HEK293T (cell line): ENCODE measurements around the gene CASP10.
"Not testable (repeated sequence)": the region's sequence is repeated elsewhere in the genome, so short reads cannot be mapped to it uniquely, and the experiment has no call there.

Source experiments
- CTCF ChIA-PET: fragments of 350-600 bp; formaldehyde crosslinking; extraction: SDS; loops from one replicate; lab custom pipeline; 2021; ENCODE audit warnings: antibody characterized with exemption, inconsistent platforms; lab: Yijun Ruan, JAX
- POLR2A ChIA-PET: fragments of 350-600 bp; formaldehyde crosslinking; extraction: SDS; loops from one replicate; lab custom pipeline; 2020; ENCODE audit warnings: antibody characterized with exemption, inconsistent platforms; lab: Yijun Ruan, JAX
- DNase-seq: peaks from one replicate; pipeline ENCODE4 v3.0.0; 2012; ENCODE audit warnings: mixed read lengths; ENCODE audit errors: extremely low spot score
- ARNT ChIP-seq: fragments of 450-650 bp; IDR thresholded peaks from 2 replicates; pipeline ENCODE4 v1.6.1; 2017; ENCODE audit warnings: mild to moderate bottlenecking
- BHLHE40 ChIP-seq: fragments of 450-650 bp; IDR thresholded peaks from 2 replicates; pipeline ENCODE4 v1.6.1; 2016; ENCODE audit warnings: mild to moderate bottlenecking, moderate library complexity, borderline replicate concordance
- CTBP1 ChIP-seq: fragments of 450-650 bp; IDR thresholded peaks from 2 replicates; pipeline ENCODE4 v1.6.1; 2016; ENCODE audit warnings: borderline replicate concordance
- ELF4 ChIP-seq: fragments of 450-650 bp; IDR thresholded peaks from 2 replicates; pipeline ENCODE4 v1.6.1; 2017; ENCODE audit warnings: antibody characterized with exemption
- FOXA1 ChIP-seq: fragments of 450-650 bp; IDR thresholded peaks from 2 replicates; pipeline ENCODE4 v1.6.1; 2016; ENCODE audit warnings: mild to moderate bottlenecking
- FOXK2 ChIP-seq: fragments of 450-650 bp; IDR thresholded peaks from 2 replicates; pipeline ENCODE4 v1.6.1; 2016; ENCODE audit warnings: mild to moderate bottlenecking
- FOXM1 ChIP-seq: fragments of 450-650 bp; IDR thresholded peaks from 2 replicates; pipeline ENCODE4 v1.6.1; 2017; ENCODE audit warnings: mild to moderate bottlenecking, borderline replicate concordance
- HDGF ChIP-seq: fragments of 450-650 bp; IDR thresholded peaks from 2 replicates; pipeline ENCODE4 v1.6.1; 2017; ENCODE audit warnings: antibody characterized with exemption, borderline replicate concordance
- L3MBTL2 ChIP-seq: fragments of 450-650 bp; conservative IDR thresholded peaks from 2 replicates; pipeline ENCODE4 v1.6.1; 2016; ENCODE audit warnings: mild to moderate bottlenecking
- LEF1 ChIP-seq: fragments of 450-650 bp; IDR thresholded peaks from 2 replicates; pipeline ENCODE4 v1.6.1; 2017; ENCODE audit warnings: mild to moderate bottlenecking, borderline replicate concordance
- NFRKB ChIP-seq: fragments of 450-650 bp; IDR thresholded peaks from 2 replicates; pipeline ENCODE4 v1.6.1; 2016; ENCODE audit warnings: mild to moderate bottlenecking, moderate library complexity
- SP1 ChIP-seq: fragments of 450-650 bp; IDR thresholded peaks from 2 replicates; pipeline ENCODE4 v1.6.1; 2017
- SUZ12 ChIP-seq: fragments of 450-650 bp; IDR thresholded peaks from 2 replicates; pipeline ENCODE4 v1.6.1; 2016; ENCODE audit warnings: mild to moderate bottlenecking
- TARDBP ChIP-seq: fragments of 450-650 bp; IDR thresholded peaks from 2 replicates; pipeline ENCODE4 v1.6.1; 2016
- ZNF384 ChIP-seq: fragments of 450-650 bp; IDR thresholded peaks from 2 replicates; pipeline ENCODE4 v1.6.1; 2016
- TF ChIP-seq, protein P1 (sequence below): fragments of 450-650 bp; IDR thresholded peaks from 2 replicates; pipeline ENCODE4 v1.6.1; 2016

CASP10 gene

GRCh38 chr2:201139836-201140604, 42.9 kb upstream of the CASP10 start:
- DNase-seq = no peak
- no peak for TF ChIP-seq HDGF
- TF ChIP-seq ELF4 = no peak
- TF ChIP-seq LEF1 = no peak
- no peak for TF ChIP-seq ZNF384
- TF ChIP-seq NFRKB = no peak
- no peak for TF ChIP-seq TARDBP
- no peak for TF ChIP-seq SUZ12
- TF ChIP-seq, protein P1, sequence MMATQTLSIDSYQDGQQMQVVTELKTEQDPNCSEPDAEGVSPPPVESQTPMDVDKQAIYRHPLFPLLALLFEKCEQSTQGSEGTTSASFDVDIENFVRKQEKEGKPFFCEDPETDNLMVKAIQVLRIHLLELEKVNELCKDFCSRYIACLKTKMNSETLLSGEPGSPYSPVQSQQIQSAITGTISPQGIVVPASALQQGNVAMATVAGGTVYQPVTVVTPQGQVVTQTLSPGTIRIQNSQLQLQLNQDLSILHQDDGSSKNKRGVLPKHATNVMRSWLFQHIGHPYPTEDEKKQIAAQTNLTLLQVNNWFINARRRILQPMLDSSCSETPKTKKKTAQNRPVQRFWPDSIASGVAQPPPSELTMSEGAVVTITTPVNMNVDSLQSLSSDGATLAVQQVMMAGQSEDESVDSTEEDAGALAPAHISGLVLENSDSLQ = no peak
- no peak for TF ChIP-seq FOXM1
- TF ChIP-seq ARNT = no peak
- no peak for TF ChIP-seq FOXA1
- no peak for TF ChIP-seq CTBP1
- no peak for TF ChIP-seq L3MBTL2
- no peak for TF ChIP-seq SP1
- TF ChIP-seq FOXK2 = no peak
- no peak for TF ChIP-seq BHLHE40
- ChIA-PET CTCF (no interaction called here), POLR2A (no interaction called here)

GRCh38 chr2:201144101-201145051, 38.6 kb upstream of the CASP10 start:
- CTCF ChIA-PET = no interaction called here
- DNase-seq = no peak
- POLR2A ChIA-PET = interaction anchor here (1.6 kb wide), 1 partner anchor 28 kb away, joined by 4 read pairs; no protein-coding TSS in a partner anchor
- no peak for TF ChIP-seq ELF4
- TF ChIP-seq NFRKB = no peak
- no peak for TF ChIP-seq LEF1
- TF ChIP-seq TARDBP = no peak
- no peak for TF ChIP-seq FOXM1
- no peak for TF ChIP-seq ARNT
- TF ChIP-seq SP1 = no peak
- no peak for TF ChIP-seq SUZ12
- no peak for TF ChIP-seq HDGF
- TF ChIP-seq FOXK2 = no peak
- TF ChIP-seq FOXA1 = no peak
- no peak for TF ChIP-seq BHLHE40
- TF ChIP-seq CTBP1 = no peak
- TF ChIP-seq ZNF384 = no peak
- TF ChIP-seq, protein P1 = no peak
- no peak for TF ChIP-seq L3MBTL2

DNA sequence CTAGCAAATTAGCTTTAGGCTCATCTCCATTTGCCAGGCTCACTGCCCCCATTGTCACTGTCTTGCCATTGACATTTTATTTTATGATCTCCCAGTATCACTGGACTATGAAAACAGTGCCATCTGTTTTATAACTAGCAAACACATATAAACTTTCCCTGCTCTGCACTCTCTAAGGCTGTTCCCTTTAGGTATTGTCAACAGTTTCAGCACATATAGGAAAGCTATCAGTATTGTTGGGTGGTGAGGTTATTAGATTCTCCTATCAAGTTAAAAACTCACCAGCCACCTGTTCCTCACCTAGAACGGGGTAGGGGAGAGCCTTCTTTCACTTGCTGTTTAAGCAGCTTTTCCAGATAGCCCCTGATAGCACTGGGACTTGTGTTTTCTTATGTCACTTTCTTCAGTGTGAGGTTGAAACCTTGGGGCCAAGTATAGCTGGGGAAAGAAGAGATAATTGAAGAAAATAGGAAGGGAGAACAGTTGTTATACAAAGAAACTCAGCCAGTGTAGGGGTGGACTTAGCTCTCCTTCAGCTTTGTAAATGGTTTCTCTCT, 34.4 kb upstream of the CASP10 start:
- TF ChIP-seq TARDBP (no peak), FOXA1 (no peak), SUZ12 (no peak), NFRKB (no peak), BHLHE40 (no peak), L3MBTL2 (no peak), FOXK2 (no peak), ARNT (no peak), FOXM1 (no peak), ELF4 (no peak), LEF1 (no peak), SP1 (no peak), ZNF384 (no peak)
- TF ChIP-seq, protein P1 = no peak
- CTCF ChIA-PET = no interaction called here
- POLR2A ChIA-PET = no interaction called here
- DNase-seq = no peak

GRCh38 chr2:201149064-201149820, 33.7 kb upstream of the CASP10 start:
- no peak for DNase-seq
- TF ChIP-seq HDGF (no peak), SP1 (no peak), ZNF384 (no peak), LEF1 (no peak)
- ChIA-PET CTCF (no interaction called here), POLR2A (no interaction called here)

DNA sequence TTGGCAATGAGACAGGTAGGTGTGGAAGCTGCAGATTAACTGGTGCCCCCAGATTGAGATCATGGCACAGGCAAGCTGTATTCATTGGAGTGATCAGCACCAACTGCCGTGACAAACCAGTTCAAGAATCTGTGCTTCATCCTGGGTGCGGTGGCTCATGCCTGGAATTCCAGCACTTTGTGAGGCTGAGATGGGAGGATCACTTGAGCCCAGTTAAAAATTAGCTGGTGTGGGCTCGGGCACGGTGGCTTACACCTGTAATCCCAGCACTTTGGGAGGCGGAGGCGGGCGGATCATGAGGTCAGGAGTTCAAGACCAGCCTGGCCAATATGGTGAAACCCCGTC, 33.1 kb upstream of the CASP10 start:
- CTCF ChIA-PET, POLR2A ChIA-PET, DNase-seq: not testable (repeated sequence)
